ENCODE data around the gene CHI3L2. TPM values are rescaled to one million over a fixed set of nuclear protein-coding genes. Genes with fewer than 3 reads are reported as not detected.

CHI3L2 gene
- total and polyA plus RNA-seq, 2 donors from 2014 or later: 5.8 to 27.2 TPM

- intact Hi-C loops (cut with DNase I): no loop called here
- peaks cover 0 to 11% (median 11%) of the 10 kb centered on the region in 3 donors for H3K36me3 ChIP-seq (ENCODE audit: control insufficient read depth in 2 of 3, insufficient read depth in 3 of 3, low read length in 3 of 3)
- H3K4me3 ChIP-seq (ENCODE audit: low read length in 3 of 3): no peak overlapping the region
- H3K27me3 ChIP-seq (ENCODE audit: control insufficient read depth, insufficient read depth, low read length): no peaks in the 10 kb centered on the region
- DNase-seq (no peak), FAIRE-seq (no peak)
- H3K27ac ChIP-seq (ENCODE audit: low read depth in 2 of 2, low read length in 2 of 2): peak overlapping the region; percentile 62 to 74
- no peak for TF ChIP-seq CTCF (IDR thresholded peaks at IDR 0.05; ENCODE audit: borderline replicate concordance, extremely low read depth, insufficient read depth)
- no peak overlapping the region for H3K9ac ChIP-seq (ENCODE audit: low read length in 3 of 3)
- H3K4me1 ChIP-seq (ENCODE audit: control insufficient read depth in 2 of 3, insufficient read depth in 2 of 3, low read depth in 1 of 3, low read length in 3 of 3): peaks cover 0 to 26% (median 21%) of the 10 kb centered on the region in 3 donors
- no peaks in the 10 kb centered on the region for H3K9me3 ChIP-seq (ENCODE audit: control insufficient read depth in 2 of 3, insufficient read depth in 1 of 3, low read length in 3 of 3)
Observed at GRCh38 chr1:111193712-111194480, 33.6 kb upstream of the CHI3L2 start.

- Histone ChIP-seq H3K27ac (ENCODE audit: low read depth in 2 of 2, low read length in 2 of 2) (peak overlapping the region in 1 of 2 donors; percentile 62), H3K9me3 (ENCODE audit: control insufficient read depth in 2 of 3, insufficient read depth in 1 of 3, low read length in 3 of 3) (no peaks in the 10 kb centered on the region), H3K27me3 (ENCODE audit: control insufficient read depth, insufficient read depth, low read length) (no peaks in the 10 kb centered on the region), H3K4me3 (ENCODE audit: low read length in 3 of 3) (no peak overlapping the region), H3K36me3 (ENCODE audit: control insufficient read depth in 2 of 3, insufficient read depth in 3 of 3, low read length in 3 of 3) (peaks cover 0 to 11% (median 9%) of the 10 kb centered on the region in 3 donors), H3K9ac (ENCODE audit: low read length in 3 of 3) (no peak overlapping the region), H3K4me1 (ENCODE audit: control insufficient read depth in 2 of 3, insufficient read depth in 2 of 3, low read depth in 1 of 3, low read length in 3 of 3) (peaks cover 0 to 33% (median 29%) of the 10 kb centered on the region in 3 donors)
- TF ChIP-seq CTCF (IDR thresholded peaks at IDR 0.05; ENCODE audit: borderline replicate concordance, extremely low read depth, insufficient read depth): no peak
- intact Hi-C loops (cut with DNase I): no loop called here
- FAIRE-seq (no peak), DNase-seq (no peak)
Observed at GRCh38 chr1:111195002-111195684, 32.4 kb upstream of the CHI3L2 start.

- no peak overlapping the region for H3K4me3 ChIP-seq (ENCODE audit: low read length in 3 of 3)
- H3K9ac ChIP-seq (ENCODE audit: low read length in 3 of 3): no peak overlapping the region
- peaks cover 0 to 11% (median 9%) of the 10 kb centered on the region in 3 donors for H3K36me3 ChIP-seq (ENCODE audit: control insufficient read depth in 2 of 3, insufficient read depth in 3 of 3, low read length in 3 of 3)
- no peak for TF ChIP-seq CTCF (IDR thresholded peaks at IDR 0.05; ENCODE audit: borderline replicate concordance, extremely low read depth, insufficient read depth)
- H3K27ac ChIP-seq (ENCODE audit: low read depth in 2 of 2, low read length in 2 of 2): no peak overlapping the region
- intact Hi-C loops (cut with DNase I): no loop called here
- no peak for FAIRE-seq
- H3K4me1 ChIP-seq (ENCODE audit: control insufficient read depth in 2 of 3, insufficient read depth in 2 of 3, low read depth in 1 of 3, low read length in 3 of 3): peaks cover 0 to 39% (median 33%) of the 10 kb centered on the region in 3 donors
- DNase-seq: no peak
- no peaks in the 10 kb centered on the region for H3K27me3 ChIP-seq (ENCODE audit: control insufficient read depth, insufficient read depth, low read length)
- H3K9me3 ChIP-seq (ENCODE audit: control insufficient read depth in 2 of 3, insufficient read depth in 1 of 3, low read length in 3 of 3): no peaks in the 10 kb centered on the region
Observed at GRCh38 chr1:111196213-111196612, 31.3 kb upstream of the CHI3L2 start.

Data from kidney (tissue), 14 donors.